H1 (cell line): ENCODE data around the gene SPATA22. TPM values are rescaled to one million over a fixed set of nuclear protein-coding genes. Genes with fewer than 3 reads are reported as not detected.

ENCODE experiments used
- CTCF ChIA-PET: fragments of 300-600 bp; sonication (Branson Sonifier 250); formaldehyde crosslinking; loops from one replicate; lab custom pipeline; 2021; ENCODE audit not compliant: partially characterized antibody; lab: Charles Lee
- POLR2A ChIA-PET: fragments of 300-600 bp; sonication (Branson Sonifier 250); formaldehyde crosslinking; loops from one replicate; lab custom pipeline; 2021; ENCODE audit warnings: inconsistent platforms; ENCODE audit not compliant: partially characterized antibody; lab: Charles Lee
- DNase-seq, 2 experiments: peaks; one replicate each; pipeline versions ENCODE4 v3.0.0 to v3.0.0-alpha.2; 2010 to 2022; ENCODE audit warnings: low spot score in 2 of 2, low read depth in 1 of 2, mixed read lengths in 1 of 2
- FAIRE-seq: peaks from 2 replicates; lab custom pipeline; 2011; peaks lifted over from hg19 to GRCh38; lab: Jason Lieb, UNC
- H2AFZ ChIP-seq: 2 replicates; pipeline ENCODE4 v1.8.1; 2012; ENCODE audit warnings: low read length, inconsistent platforms
- H2AK5ac ChIP-seq: 2 replicates; pipeline ENCODE4 v1.6.1; 2013; ENCODE audit warnings: low read depth, low read length
- H2BK120ac ChIP-seq: replicated peaks from 2 replicates; pipeline ENCODE3; 2013; ENCODE audit warnings: low read depth, low read length, inconsistent platforms
- H2BK12ac ChIP-seq: 2 replicates; pipeline ENCODE4 v1.6.1; 2013; ENCODE audit warnings: low read depth, low read length
- H2BK15ac ChIP-seq: 2 replicates; pipeline ENCODE4 v1.6.1; 2013; ENCODE audit warnings: low read length
- H2BK20ac ChIP-seq: 2 replicates; pipeline ENCODE4 v1.6.1; 2013; ENCODE audit warnings: low read length
- H2BK5ac ChIP-seq: 2 replicates; pipeline ENCODE4 v1.6.1; 2013; ENCODE audit warnings: low read depth, low read length
- H3K14ac ChIP-seq: 2 replicates; pipeline ENCODE4 v1.6.1; 2013; ENCODE audit warnings: inconsistent platforms; ENCODE audit not compliant: insufficient read length
- H3K18ac ChIP-seq: 2 replicates; pipeline ENCODE4 v1.6.1; 2013; ENCODE audit warnings: low read length; ENCODE audit errors: extremely low read depth
- H3K23ac ChIP-seq: 2 replicates; pipeline ENCODE4 v1.6.1; 2013; ENCODE audit warnings: inconsistent platforms; ENCODE audit not compliant: insufficient read length
- H3K23me2 ChIP-seq: 2 replicates; pipeline ENCODE4 v1.6.1; 2013; ENCODE audit warnings: low read depth, low read length
- H3K27ac ChIP-seq: 2 replicates; pipeline ENCODE4 v1.6.1; 2011; ENCODE audit warnings: low read depth, low read length, inconsistent platforms
- H3K27me3 ChIP-seq, 4 experiments: replicated peaks in 1 of 4; 1 replicate in 1 of 4; 2 replicates in 3 of 4; pipeline versions ENCODE4 v1.6.1 to v1.8.1; 2011 to 2013; ENCODE audit warnings: low read length in 3 of 4, mild to moderate bottlenecking in 3 of 4, inconsistent platforms in 2 of 4, mixed read lengths in 2 of 4, moderate library complexity in 1 of 4; ENCODE audit not compliant: control insufficient read depth in 3 of 4, insufficient read depth in 3 of 4; ENCODE audit errors: extremely low read depth in 1 of 4
- H3K36me3 ChIP-seq, 4 experiments: 2 replicates each; pipeline versions ENCODE4 v1.6.1 to v1.8.1; 2011 to 2013; ENCODE audit warnings: mild to moderate bottlenecking in 4 of 4, low read length in 3 of 4, moderate library complexity in 2 of 4, control low read depth in 1 of 4, inconsistent platforms in 1 of 4; ENCODE audit not compliant: insufficient read depth in 4 of 4, control insufficient read depth in 2 of 4
- H3K4ac ChIP-seq: replicated peaks from 2 replicates; pipeline ENCODE3; 2013; ENCODE audit warnings: low read length, low read depth, mixed read lengths, inconsistent platforms; ENCODE audit not compliant: insufficient read length
- H3K4me1 ChIP-seq, 4 experiments: replicated peaks in 1 of 4; 1 replicate in 1 of 4; 2 replicates in 3 of 4; pipeline versions ENCODE4 v1.6.1 to v1.8.1; 2011 to 2013; ENCODE audit warnings: low read length in 3 of 4, inconsistent platforms in 2 of 4, mixed read lengths in 1 of 4; ENCODE audit not compliant: insufficient read depth in 4 of 4, control insufficient read depth in 3 of 4
- H3K4me2 ChIP-seq, 2 experiments: 2 replicates each; pipeline versions ENCODE4 v1.6.1 to v1.8.1; 2011 to 2013; ENCODE audit warnings: low read depth in 2 of 2, low read length in 2 of 2, control low read depth in 1 of 2, inconsistent platforms in 1 of 2, mild to moderate bottlenecking in 1 of 2; ENCODE audit not compliant: insufficient read depth in 1 of 2
- H3K4me3 ChIP-seq, 4 experiments: fragments of 200-600, 300-600 bp in 1 of 4; sonication (generic), shearing (Covaris generic), sonication (Bioruptor Twin) in 1 of 4; 2 replicates each; pipeline versions ENCODE4 v1.5.1 to v1.8.1; 2011 to 2016; ENCODE audit warnings: low read length in 4 of 4, low read depth in 3 of 4, control low read depth in 2 of 4, inconsistent platforms in 2 of 4, mild to moderate bottlenecking in 2 of 4, mixed read lengths in 1 of 4, moderate library complexity in 1 of 4; ENCODE audit not compliant: insufficient read depth in 2 of 4; ENCODE audit errors: extremely low read depth in 1 of 4
- H3K56ac ChIP-seq: replicated peaks from 2 replicates; pipeline ENCODE3; 2013; ENCODE audit warnings: low read depth, mild to moderate bottlenecking, mixed read lengths, low read length, inconsistent platforms; ENCODE audit not compliant: insufficient read length
- H3K79me1 ChIP-seq: 2 replicates; pipeline ENCODE4 v1.6.1; 2013; ENCODE audit warnings: low read depth, low read length, control low read depth
- H3K79me2 ChIP-seq, 2 experiments: 2 replicates each; pipeline versions ENCODE4 v1.6.1 to v1.8.1; 2012 to 2013; ENCODE audit warnings: low read length in 2 of 2, mild to moderate bottlenecking in 2 of 2, inconsistent platforms in 1 of 2; ENCODE audit not compliant: insufficient read depth in 2 of 2, control insufficient read depth in 1 of 2
- H3K9ac ChIP-seq, 4 experiments: replicated peaks in 1 of 4; 1 replicate in 1 of 4; 2 replicates in 3 of 4; pipeline versions ENCODE4 v1.6.1 to v1.8.1; 2011 to 2013; ENCODE audit warnings: low read depth in 3 of 4, low read length in 3 of 4, control low read depth in 2 of 4, mild to moderate bottlenecking in 2 of 4, moderate library complexity in 2 of 4, inconsistent platforms in 1 of 4; ENCODE audit errors: extremely low read depth in 1 of 4
- H3K9me3 ChIP-seq, 2 experiments: 2 replicates each; pipeline versions ENCODE4 v1.6.1 to v1.8.1; 2012 to 2013; ENCODE audit warnings: mild to moderate bottlenecking in 2 of 2, moderate library complexity in 2 of 2, control low read depth in 1 of 2, inconsistent platforms in 1 of 2, low read depth in 1 of 2, low read length in 1 of 2, mixed read lengths in 1 of 2; ENCODE audit not compliant: insufficient read depth in 2 of 2
- H4K20me1 ChIP-seq, 2 experiments: replicated peaks in 1 of 2; 2 replicates each; pipeline versions ENCODE3 to v1.8.1; 2011 to 2013; ENCODE audit warnings: inconsistent platforms in 2 of 2, low read length in 2 of 2, mild to moderate bottlenecking in 1 of 2; ENCODE audit not compliant: insufficient read depth in 2 of 2, control insufficient read depth in 1 of 2
- H4K5ac ChIP-seq: 2 replicates; pipeline ENCODE4 v1.6.1; 2013; ENCODE audit warnings: low read length, low read depth, mixed read lengths, inconsistent platforms; ENCODE audit not compliant: insufficient read length
- H4K8ac ChIP-seq: 2 replicates; pipeline ENCODE4 v1.8.0; 2013; ENCODE audit warnings: mild to moderate bottlenecking, moderate library complexity, low read length, inconsistent platforms; ENCODE audit not compliant: insufficient read depth; ENCODE audit errors: extremely low read depth
- H4K91ac ChIP-seq: replicated peaks from 2 replicates; pipeline ENCODE3; 2013; ENCODE audit warnings: low read length, mixed read lengths, inconsistent platforms; ENCODE audit not compliant: insufficient read length
- TAF7 ChIP-seq: optimal IDR thresholded peaks from 2 replicates; pipeline ENCODE3; 2011; ENCODE audit warnings: low read depth, mild to moderate bottlenecking, inconsistent platforms, low read length, moderate library complexity, borderline replicate concordance
- WGBS, 2 experiments: shearing (Covaris generic) in 1 of 2; methylation state at CpG; one replicate each; pipeline versions ENCODE4 v1.1.6 to v1.1.7; 2013 to 2015; ENCODE audit warnings: low lambda C conversion rate in 2 of 2, mixed read lengths in 2 of 2, inconsistent platforms in 1 of 2, low coverage in 1 of 2, missing lambda C conversion rate in 1 of 2; ENCODE audit not compliant: insufficient replicate concordance in 2 of 2, insufficient coverage in 1 of 2, insufficient read length in 1 of 2; ENCODE audit errors: extremely low coverage in 1 of 2, missing lambda C conversion rate in 1 of 2; 5-methylcytosine and 5-hydroxymethylcytosine counted together
- polyA plus RNA-seq, 7 experiments: library from polyadenylated mRNA; depleted of rRNA in 3 of 7; stranded (reverse) in 5 of 7; unstranded in 2 of 7; fragments of >200 nt in 5 of 7; fragments of 200-250 nt in 2 of 7; gene quantifications; 1 replicate in 5 of 7; 2 replicates in 1 of 7; 4 replicates in 1 of 7; pipeline versions ENCODE4 v1.2.1 to v1.2.3, GENCODE V29; 2011 to 2013; ENCODE audit warnings: missing spikeins in 2 of 7, mixed read lengths in 2 of 7
- total RNA-seq: library from RNA; stranded (reverse); fragmentation: NEBNext Ultra II Directional; extraction: Animal tissue kit (Norgen Biotek cat#: 25700); gene quantifications from 2 replicates; pipeline ENCODE4 v1.2.1, GENCODE V29; 2021

SPATA22 gene
- total and polyA plus RNA-seq, 2 of the 8 experiments (the other 6 are each of a cell fraction or from before 2014, with no cell fraction given): 0.06 TPM; not detected in 1

- WGBS, 2 experiments: 87% methylated on average over 3 of the region's 3 CpGs; no CpG with 5 or more reads in 1 of the 2 experiments
- H3K56ac ChIP-seq: no peak within 1 kb of the TSS
- no peaks in the 10 kb centered on the region for H3K79me2 ChIP-seq
- no peaks in the 10 kb centered on the region for H4K20me1 ChIP-seq
- H2BK120ac ChIP-seq: no peak within 1 kb of the TSS
- H3K23ac ChIP-seq: no peak within 1 kb of the TSS
- no peak within 1 kb of the TSS for H3K14ac ChIP-seq
- no peak within 1 kb of the TSS for H2BK5ac ChIP-seq
- no peak within 1 kb of the TSS for H2BK15ac ChIP-seq
- peaks cover 0 to 3% (median 1%) of the 10 kb centered on the region in 4 experiments; a peak in 2 of 7 replicates for H3K4me1 ChIP-seq
- H3K9ac ChIP-seq: no peak within 1 kb of the TSS
- H3K18ac ChIP-seq: no peak within 1 kb of the TSS
- ChIA-PET POLR2A (no interaction called here), CTCF (interaction anchor here (0.8 kb wide), 1 partner anchor 62 kb away, joined by 3 read pairs; no protein-coding TSS in a partner anchor)
- H3K9me3 ChIP-seq: no peaks in the 10 kb centered on the region
- no peak within 1 kb of the TSS for H2AFZ ChIP-seq
- H4K5ac ChIP-seq: no peak within 1 kb of the TSS
- no peaks in the 10 kb centered on the region for H3K27me3 ChIP-seq
- H4K8ac ChIP-seq: no peak within 1 kb of the TSS
- DNase-seq (no peak), FAIRE-seq (no peak)
- H3K4ac ChIP-seq: no peak within 1 kb of the TSS
- no peaks in the 10 kb centered on the region; the same call in 1 of the 2 replicates for H3K23me2 ChIP-seq
- no peak within 1 kb of the TSS for H2BK20ac ChIP-seq
- H3K4me3 ChIP-seq: no peak within 1 kb of the TSS
- H3K36me3 ChIP-seq: no peaks in the 10 kb centered on the region
- no peak within 1 kb of the TSS for H2AK5ac ChIP-seq
- no peak within 1 kb of the TSS for H3K27ac ChIP-seq
- no peak within 1 kb of the TSS for H2BK12ac ChIP-seq
- no peak within 1 kb of the TSS for H3K4me2 ChIP-seq
- no peak within 1 kb of the TSS for H4K91ac ChIP-seq
- no peaks in the 10 kb centered on the region for H3K79me1 ChIP-seq
- TF ChIP-seq TAF7: no peak
These were observed 37.9 kb downstream of the SPATA22 start, which contains the start of gene OR1E2 for GRCh38 chr17:3433741-3434140. Gene OR1E2, minus strand, starts transcription at chr17:3433841. Its CDS starts 0 bp downstream, at chr17:3433841.
